Measurements from ENCODE around the gene AUTS2.

GRCh38 chr7:69929622-69930021 is 331.3 kb downstream of the AUTS2 start:
- TF ChIP-seq POLR2A (IDR thresholded peaks at IDR 0.05; ENCODE audit: low read depth, low read length) (no peak), SPI1 (IDR thresholded peaks at IDR 0.05; ENCODE audit: low read depth, low read length) (no peak), POLR2AphosphoS5 (IDR thresholded peaks at IDR 0.05; ENCODE audit: low read depth, low read length) (no peak), TAF1 (IDR thresholded peaks at IDR 0.05; ENCODE audit: low read depth, low read length) (no peak), POU2F2 (IDR thresholded peaks at IDR 0.05; ENCODE audit: low read depth, low read length) (no peak), PAX5 (IDR thresholded peaks at IDR 0.05; ENCODE audit: insufficient read depth, low read length, severe bottlenecking) (no peak)

Measured in GM12891 (cell line).